Measurements from ENCODE around the gene PSMA5.

Gene PSMA5

GRCh38 chr1:109367626-109368025 is 58.6 kb downstream of the PSMA5 start:
- no peak for DNase-seq (ENCODE audit: low read depth)

- DNase-seq (ENCODE audit: low read depth) = no peak
These were observed 60.5 kb downstream of the PSMA5 start for GRCh38 chr1:109365642-109366204.

GRCh38 chr1:109361649-109362048 is 64.6 kb downstream of the PSMA5 start:
- DNase-seq (ENCODE audit: low read depth) = no peak

- no peak for DNase-seq (ENCODE audit: low read depth)
These were observed 65.2 kb downstream of the PSMA5 start for GRCh38 chr1:109361069-109361468.

- DNase-seq (ENCODE audit: low read depth) = no peak
These were observed 68.6 kb downstream of the PSMA5 start for GRCh38 chr1:109357616-109358015.

GRCh38 chr1:109356915-109357314 is 69.3 kb downstream of the PSMA5 start:
- no peak for DNase-seq (ENCODE audit: low read depth)

GRCh38 chr1:109356505-109356904 is 69.7 kb downstream of the PSMA5 start:
- no peak for DNase-seq (ENCODE audit: low read depth)

GRCh38 chr1:109354929-109355328 is 71.3 kb downstream of the PSMA5 start:
- no peak for DNase-seq (ENCODE audit: low read depth)

GRCh38 chr1:109351457-109351856 is 74.8 kb downstream of the PSMA5 start:
- DNase-seq (ENCODE audit: low read depth) = no peak

- DNase-seq (ENCODE audit: low read depth) = no peak
These were observed 75.6 kb downstream of the PSMA5 start for GRCh38 chr1:109350655-109351054.

GRCh38 chr1:109350182-109350581 is 76.1 kb downstream of the PSMA5 start:
- no peak for DNase-seq (ENCODE audit: low read depth)

Data from activated T-cell treated with anti-CD3 and anti-CD28 coated beads for 24 hours (primary cell).